ENCODE measurements around the gene CLMN. TPM values are rescaled to one million over a fixed set of nuclear protein-coding genes. Genes with fewer than 3 reads are reported as not detected.

The CLMN gene
- total RNA-seq, 2 experiments from 2014 or later: 0.27 to 0.67 TPM

- TF ChIP-seq CTCF (IDR thresholded peaks at IDR 0.05): no peak
- H3K27ac Mint-ChIP-seq: no peak overlapping the region
- DNase-seq: no peak
- intact Hi-C loops (cut with DNase I, micrococcal nuclease): loop anchor here in 1 of 2 experiments (10.0 kb wide), 1 partner anchor 219 kb away; the partner anchor contains the start of gene GLRX5
- no peak overlapping the region for H3K4me3 Mint-ChIP-seq
- CTCF ChIA-PET: no interaction called here
- H3K36me3 ChIP-seq (ENCODE audit: insufficient read depth, low read length): no peaks in the 10 kb centered on the region
- H3K36me3 Mint-ChIP-seq (ENCODE audit: low read depth): no peaks in the 10 kb centered on the region
- H3K27me3 ChIP-seq (ENCODE audit: control insufficient read depth in 1 of 2, insufficient read depth in 2 of 2, low read length in 2 of 2): peaks cover 10 to 15% of the 10 kb centered on the region in 2 experiments
- POLR2A ChIA-PET: no interaction called here
- H3K27ac ChIP-seq (ENCODE audit: low read depth in 1 of 2, low read length in 2 of 2): no peak overlapping the region
- ATAC-seq (ENCODE audit: poor library complexity): no peak
- H3K9me3 Mint-ChIP-seq: no peaks in the 10 kb centered on the region
- peaks cover 15% of the 10 kb centered on the region for H3K4me1 Mint-ChIP-seq (ENCODE audit: low read depth)
- H3K9me3 ChIP-seq (ENCODE audit: control insufficient read depth in 1 of 2, insufficient read depth in 1 of 2, low read length in 2 of 2): peaks cover 0 to 3% of the 10 kb centered on the region in 2 experiments
- no peak overlapping the region for H3K4me3 ChIP-seq (ENCODE audit: low read length)
- H3K27me3 Mint-ChIP-seq: peaks cover 26% of the 10 kb centered on the region
- peaks cover 22% of the 10 kb centered on the region for H3K4me1 ChIP-seq (ENCODE audit: insufficient read depth, low read length)
Observed at GRCh38 chr14:95315579-95315978, 4.1 kb downstream of the CLMN start.

GRCh38 chr14:95315156-95315555 lies 4.6 kb downstream of the CLMN start:
- no peak overlapping the region for H3K4me3 ChIP-seq (ENCODE audit: low read length)
- H3K27ac Mint-ChIP-seq: no peak overlapping the region
- ChIA-PET CTCF (no interaction called here), POLR2A (no interaction called here)
- ATAC-seq (ENCODE audit: poor library complexity) (no peak), DNase-seq (no peak)
- H3K9me3 Mint-ChIP-seq: no peaks in the 10 kb centered on the region
- H3K4me3 Mint-ChIP-seq: no peak overlapping the region
- H3K4me1 ChIP-seq (ENCODE audit: insufficient read depth, low read length): peaks cover 19% of the 10 kb centered on the region
- no peaks in the 10 kb centered on the region for H3K36me3 ChIP-seq (ENCODE audit: insufficient read depth, low read length)
- H3K27me3 ChIP-seq (ENCODE audit: control insufficient read depth in 1 of 2, insufficient read depth in 2 of 2, low read length in 2 of 2): peaks cover 6 to 15% of the 10 kb centered on the region in 2 experiments
- H3K9me3 ChIP-seq (ENCODE audit: control insufficient read depth in 1 of 2, insufficient read depth in 1 of 2, low read length in 2 of 2): peaks cover 0 to 5% of the 10 kb centered on the region in 2 experiments
- no peak for TF ChIP-seq CTCF (IDR thresholded peaks at IDR 0.05)
- intact Hi-C loops (cut with DNase I, micrococcal nuclease): loop anchor here in 1 of 2 experiments (10.0 kb wide), 1 partner anchor 220 kb away; the partner anchor contains the start of gene GLRX5
- H3K27ac ChIP-seq (ENCODE audit: low read depth in 1 of 2, low read length in 2 of 2): no peak overlapping the region
- peaks cover 15% of the 10 kb centered on the region for H3K4me1 Mint-ChIP-seq (ENCODE audit: low read depth)
- H3K27me3 Mint-ChIP-seq: peaks cover 26% of the 10 kb centered on the region
- H3K36me3 Mint-ChIP-seq (ENCODE audit: low read depth): no peaks in the 10 kb centered on the region

GRCh38 chr14:95314609-95315008 lies 5.1 kb downstream of the CLMN start:
- no peak overlapping the region for H3K4me3 Mint-ChIP-seq
- H3K27ac Mint-ChIP-seq: no peak overlapping the region
- H3K36me3 Mint-ChIP-seq (ENCODE audit: low read depth): no peaks in the 10 kb centered on the region
- H3K4me3 ChIP-seq (ENCODE audit: low read length): no peak overlapping the region
- no peaks in the 10 kb centered on the region for H3K9me3 Mint-ChIP-seq
- H3K36me3 ChIP-seq (ENCODE audit: insufficient read depth, low read length): no peaks in the 10 kb centered on the region
- peaks cover 26% of the 10 kb centered on the region for H3K27me3 Mint-ChIP-seq
- peaks cover 0 to 5% of the 10 kb centered on the region in 2 experiments for H3K9me3 ChIP-seq (ENCODE audit: control insufficient read depth in 1 of 2, insufficient read depth in 1 of 2, low read length in 2 of 2)
- no peak overlapping the region for H3K27ac ChIP-seq (ENCODE audit: low read depth in 1 of 2, low read length in 2 of 2)
- ChIA-PET CTCF (no interaction called here), POLR2A (no interaction called here)
- peaks cover 5 to 15% of the 10 kb centered on the region in 2 experiments for H3K27me3 ChIP-seq (ENCODE audit: control insufficient read depth in 1 of 2, insufficient read depth in 2 of 2, low read length in 2 of 2)
- TF ChIP-seq CTCF (IDR thresholded peaks at IDR 0.05): no peak
- peak in 2 of 14 experiments; percentile 50 to 51 for DNase-seq
- intact Hi-C loops (cut with DNase I, micrococcal nuclease): loop anchor here in 1 of 2 experiments (10.0 kb wide), 1 partner anchor 220 kb away; the partner anchor contains the start of gene GLRX5
- H3K4me1 ChIP-seq (ENCODE audit: insufficient read depth, low read length): peaks cover 16% of the 10 kb centered on the region
- no peak for ATAC-seq (ENCODE audit: poor library complexity)
- peaks cover 15% of the 10 kb centered on the region for H3K4me1 Mint-ChIP-seq (ENCODE audit: low read depth)
